CD4-positive, alpha-beta T cell treated with Interleukin-15 for 4 hours (primary cell): Measurements from ENCODE around the gene BUD23.
"Not testable (repeated sequence)": the region's sequence is repeated elsewhere in the genome, so short reads cannot be mapped to it uniquely, and the experiment has no call there.

Source experiments
- DNase-seq: peaks from one replicate; pipeline ENCODE4 v3.0.0-alpha.2; 2020; ENCODE audit warnings: low spot score

Gene BUD23

GRCh38 chr7:73719806-73720169 is 36.4 kb downstream of the BUD23 start:
- no peak for DNase-seq

- DNase-seq: not testable (repeated sequence)
Observed at GRCh38 chr7:73720443-73720842, 37.0 kb downstream of the BUD23 start.

- no peak for DNase-seq
Observed at GRCh38 chr7:73721377-73721817, 38.0 kb downstream of the BUD23 start.

GRCh38 chr7:73722182-73722581 is 38.8 kb downstream of the BUD23 start:
- not testable (repeated sequence) for DNase-seq

- no peak for DNase-seq
Observed at GRCh38 chr7:73722785-73723184, 39.4 kb downstream of the BUD23 start.

- DNase-seq: no peak
Observed at GRCh38 chr7:73723813-73724212, 40.4 kb downstream of the BUD23 start.

- DNase-seq: no peak
Observed at GRCh38 chr7:73726083-73726466, 42.7 kb downstream of the BUD23 start.

GRCh38 chr7:73727952-73728351 is 44.6 kb downstream of the BUD23 start:
- no peak for DNase-seq

GRCh38 chr7:73728551-73728950 is 45.2 kb downstream of the BUD23 start:
- no peak for DNase-seq

GRCh38 chr7:73730485-73730884 is 47.1 kb downstream of the BUD23 start:
- no peak for DNase-seq

GRCh38 chr7:73732397-73732796 is 49.0 kb downstream of the BUD23 start:
- no peak for DNase-seq

GRCh38 chr7:73734619-73735527 is 51.5 kb downstream of the BUD23 start:
- peak; percentile 90 for DNase-seq

- no peak for DNase-seq
Observed at GRCh38 chr7:73735528-73735905, 52.1 kb downstream of the BUD23 start.

- no peak for DNase-seq
Observed at GRCh38 chr7:73736885-73737284, 53.5 kb downstream of the BUD23 start.

- DNase-seq: no peak
Observed at GRCh38 chr7:73737491-73738219, 54.3 kb downstream of the BUD23 start.

- peak; percentile 51 for DNase-seq
Observed at GRCh38 chr7:73738220-73738611, 54.8 kb downstream of the BUD23 start.

- DNase-seq: peak; percentile 98
Observed at GRCh38 chr7:73738612-73739386, 55.4 kb downstream of the BUD23 start, which contains the start of gene ABHD11. TSS of gene ABHD11 (minus strand) at chr7:73738802. CDS start at chr7:73738770, 32 bp downstream.

GRCh38 chr7:73739387-73739767 is 56.0 kb downstream of the BUD23 start:
- DNase-seq: no peak

GRCh38 chr7:73740212-73740611 is 56.8 kb downstream of the BUD23 start:
- DNase-seq: no peak

- DNase-seq: no peak
Observed at GRCh38 chr7:73740771-73741170, 57.4 kb downstream of the BUD23 start.

GRCh38 chr7:73741600-73741999 is 58.2 kb downstream of the BUD23 start:
- DNase-seq: no peak

- DNase-seq: no peak
Observed at GRCh38 chr7:73742338-73742752, 58.9 kb downstream of the BUD23 start.
